Fibroblast of skin of left biceps (primary cell): Measurements from ENCODE around the gene LIPN.

Source experiments
- DNase-seq, 2 experiments: peaks; one replicate each; pipeline ENCODE4 v3.0.0-alpha.2; 2013; ENCODE audit warnings: low read depth in 2 of 2

The LIPN gene

GRCh38 chr10:88827671-88828070 lies 67.9 kb downstream of the LIPN start:
- DNase-seq = no peak

- no peak for DNase-seq
Measured at GRCh38 chr10:88828310-88828709, 68.5 kb downstream of the LIPN start.
